Ovary (tissue), 9 donors: Measurements from ENCODE around the gene ANKRD44. TPM values are rescaled to one million over a fixed set of nuclear protein-coding genes. Genes with fewer than 3 reads are reported as not detected.

Experiments
- DNase-seq, 5 donors: peaks; one replicate each; pipeline ENCODE4 v3.0.0-alpha.2; 2019 to 2020
- H3K27ac ChIP-seq, 2 donors: fragments of 200-600 bp; one replicate each; pipeline versions ENCODE4 v1.5.1 to v1.8.0; 2019 to 2022
- H3K27me3 ChIP-seq: fragments of 200-600 bp; one replicate; pipeline ENCODE4 v1.8.0; 2022
- H3K36me3 ChIP-seq: fragments of 200-600 bp; sonication (generic); one replicate; pipeline ENCODE4 v1.5.1; 2019
- H3K4me1 ChIP-seq: one replicate; pipeline ENCODE4 v1.8.1; 2013; ENCODE audit warnings: mild to moderate bottlenecking, moderate library complexity; ENCODE audit not compliant: insufficient read depth
- H3K4me3 ChIP-seq: fragments of 200-600 bp; sonication (generic); one replicate; pipeline ENCODE4 v1.5.1; 2017
- H3K9me3 ChIP-seq, 2 donors: fragments of 200-600 bp in 1 of 2; sonication (generic) in 1 of 2; one replicate each; pipeline versions ENCODE4 v1.5.1 to v1.8.1; 2013 to 2019; ENCODE audit warnings: mild to moderate bottlenecking in 1 of 2, moderate library complexity in 1 of 2
- EP300 ChIP-seq: sonication (generic); formaldehyde crosslinking; IDR thresholded peaks from one replicate; pipeline ENCODE4 v1.6.1; 2017; ENCODE audit warnings: antibody characterized with exemption
- POLR2A ChIP-seq: fragments of 450-650 bp; IDR thresholded peaks from one replicate; pipeline ENCODE4 v1.6.1; 2017; ENCODE audit warnings: antibody characterized with exemption, mild to moderate bottlenecking, moderate library complexity
- WGBS, 3 donors: extraction: QIAGEN DNeasy Blood & Tissue Kit in 1 of 3; methylation state at CpG; one replicate each; pipeline versions ENCODE4 v1.1.5 to v1.1.7; 2013 to 2017; 5-methylcytosine and 5-hydroxymethylcytosine counted together
- intact Hi-C, 4 donors: fragments of 100-400 bp; cut with DNase I; formaldehyde crosslinking; loops; one replicate each; pipeline versions ENCODE4 v1.11.0 to v1.15.1; 2022 to 2023
- polyA plus RNA-seq, 2 donors: library from polyadenylated mRNA; stranded (reverse); fragments of 200-250 nt in 1 of 2; fragments of 350-450 nt in 1 of 2; fragmentation: Illumina TruSeq in 1 of 2; extraction: RNeasy Lipid Tissue Mini Kit (QIAGEN cat#74804) in 1 of 2; gene quantifications; one replicate each; pipeline ENCODE4 v1.2.3, GENCODE V29; 2013 to 2014
- total RNA-seq, 7 donors: library from RNA; depleted of rRNA in 2 of 7; stranded (reverse); fragments of >200 nt in 2 of 7; fragmentation: NEBNext Ultra II Directional in 3 of 7; extraction: Animal tissue kit (Norgen Biotek cat#: 25700) in 3 of 7; gene quantifications; one replicate each; pipeline versions ENCODE4 v1.1.0 to v1.2.4, GENCODE V29; 2016 to 2023
- TF ChIP-seq, protein P1 (sequence below), 3 donors: fragments of 450-650 bp in 2 of 3; fragments of 200-600 bp in 1 of 3; IDR thresholded peaks; one replicate each; pipeline versions ENCODE4 v1.5.1 to v1.8.0; 2016 to 2022; ENCODE audit warnings: antibody characterized with exemption in 3 of 3, mild to moderate bottlenecking in 1 of 3
- donor health status: DM: no; HTN: no; CAD: no; lungs with moderate emphysema.
- donor health status: DM: no; HTN: no; CAD: no.
- donor health status: Bipolar disorder and iron deficiency.
- donor health status: DM: yes; HTN: yes; CAD: no.
- donor health status: DM: no; HTN: no; CAD: no.
- donor health status: DM: yes; HTN: yes; CAD: no.

ANKRD44 gene
- total and polyA plus RNA-seq, 9 donors, result 2.6 to 60.0 (median 11.1) TPM

GRCh38 chr2:196957442-196957841, 353.1 kb downstream of the ANKRD44 start:
- Histone ChIP-seq H3K27me3 (no peaks in the 10 kb centered on the region), H3K4me1 (no peaks in the 10 kb centered on the region), H3K4me3 (no peak overlapping the region), H3K27ac (no peak overlapping the region), H3K9me3 (no peaks in the 10 kb centered on the region), H3K36me3 (no peaks in the 10 kb centered on the region)
- 90 to 93% (median 92%) methylated on average over 5 of the region's 5 CpGs for WGBS, 3 donors
- TF ChIP-seq, protein P1, sequence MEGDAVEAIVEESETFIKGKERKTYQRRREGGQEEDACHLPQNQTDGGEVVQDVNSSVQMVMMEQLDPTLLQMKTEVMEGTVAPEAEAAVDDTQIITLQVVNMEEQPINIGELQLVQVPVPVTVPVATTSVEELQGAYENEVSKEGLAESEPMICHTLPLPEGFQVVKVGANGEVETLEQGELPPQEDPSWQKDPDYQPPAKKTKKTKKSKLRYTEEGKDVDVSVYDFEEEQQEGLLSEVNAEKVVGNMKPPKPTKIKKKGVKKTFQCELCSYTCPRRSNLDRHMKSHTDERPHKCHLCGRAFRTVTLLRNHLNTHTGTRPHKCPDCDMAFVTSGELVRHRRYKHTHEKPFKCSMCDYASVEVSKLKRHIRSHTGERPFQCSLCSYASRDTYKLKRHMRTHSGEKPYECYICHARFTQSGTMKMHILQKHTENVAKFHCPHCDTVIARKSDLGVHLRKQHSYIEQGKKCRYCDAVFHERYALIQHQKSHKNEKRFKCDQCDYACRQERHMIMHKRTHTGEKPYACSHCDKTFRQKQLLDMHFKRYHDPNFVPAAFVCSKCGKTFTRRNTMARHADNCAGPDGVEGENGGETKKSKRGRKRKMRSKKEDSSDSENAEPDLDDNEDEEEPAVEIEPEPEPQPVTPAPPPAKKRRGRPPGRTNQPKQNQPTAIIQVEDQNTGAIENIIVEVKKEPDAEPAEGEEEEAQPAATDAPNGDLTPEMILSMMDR (IDR thresholded peaks at IDR 0.05), result no peak
- TF ChIP-seq POLR2A (no peak), EP300 (no peak)
- intact Hi-C loops, result no loop called here
- no peak for DNase-seq

DNA sequence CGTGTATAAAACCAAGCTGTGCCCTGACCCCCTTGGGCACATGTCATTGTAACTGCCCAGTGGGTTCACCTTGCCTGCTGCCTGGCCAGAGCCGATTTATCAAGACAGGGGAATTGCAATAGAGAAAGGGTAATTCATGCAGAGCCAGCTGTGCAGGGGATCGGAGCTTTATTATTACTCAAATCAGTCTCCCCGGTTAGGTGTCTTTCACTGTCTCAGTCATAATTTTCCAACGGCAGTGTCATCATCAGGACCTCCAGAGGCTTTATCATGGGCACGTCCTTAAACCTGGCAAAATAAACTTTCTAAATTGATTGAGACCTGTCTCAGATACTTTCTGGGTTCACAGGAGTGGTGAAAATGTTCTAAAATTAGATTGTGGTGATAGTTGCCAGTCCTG, 354.5 kb downstream of the ANKRD44 start:
- no peaks in the 10 kb centered on the region for H3K9me3 ChIP-seq
- intact Hi-C loops, result no loop called here
- no peak overlapping the region for H3K27ac ChIP-seq
- DNase-seq, result no peak
- H3K4me3 ChIP-seq, result no peak overlapping the region
- H3K36me3 ChIP-seq, result no peaks in the 10 kb centered on the region
- TF ChIP-seq, protein P1 (IDR thresholded peaks at IDR 0.05), result no peak
- no peak for TF ChIP-seq POLR2A
- no peak for TF ChIP-seq EP300
- no peaks in the 10 kb centered on the region for H3K27me3 ChIP-seq
- WGBS, 3 donors, result 69 to 77% (median 76%) methylated on average over 6 of the region's 6 CpGs
- no peaks in the 10 kb centered on the region for H3K4me1 ChIP-seq

- H3K27ac ChIP-seq, result no peak overlapping the region
- H3K36me3 ChIP-seq, result no peaks in the 10 kb centered on the region
- H3K9me3 ChIP-seq, result no peaks in the 10 kb centered on the region
- no peaks in the 10 kb centered on the region for H3K27me3 ChIP-seq
- no peaks in the 10 kb centered on the region for H3K4me1 ChIP-seq
- TF ChIP-seq EP300 (no peak), POLR2A (no peak)
- TF ChIP-seq, protein P1 (IDR thresholded peaks at IDR 0.05), result no peak
- 55 to 57% (median 57%) methylated on average over 3 of the region's 3 CpGs for WGBS, 3 donors
- H3K4me3 ChIP-seq, result no peak overlapping the region
- DNase-seq, result no peak
- intact Hi-C loops, result no loop called here
These were observed 355.5 kb downstream of the ANKRD44 start for GRCh38 chr2:196955036-196955435.

DNA sequence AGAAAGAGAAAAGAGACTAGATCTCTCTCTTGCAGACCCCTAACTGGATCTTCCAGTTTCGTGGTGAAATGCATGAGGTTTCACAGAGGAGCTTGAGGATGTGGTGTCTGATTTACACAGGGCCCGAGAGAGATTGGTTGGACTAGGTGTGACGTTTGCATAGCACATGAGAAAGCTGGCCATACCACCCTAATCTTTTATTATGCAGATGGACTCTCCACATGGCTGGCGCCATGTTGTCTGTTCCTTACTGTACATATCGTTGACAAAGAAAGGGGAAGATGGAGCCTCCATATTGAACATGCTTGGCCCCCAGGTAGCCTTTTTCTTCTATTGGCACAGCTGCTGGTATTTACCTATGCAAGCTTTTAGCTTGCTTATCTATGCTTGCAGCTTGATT, 356.6 kb downstream of the ANKRD44 start:
- no peak for DNase-seq
- H3K4me3 ChIP-seq, result no peak overlapping the region
- H3K27ac ChIP-seq, result no peak overlapping the region
- intact Hi-C loops, result no loop called here
- WGBS, 3 donors, result 91 to 97% (median 93%) methylated on average over 5 of the region's 5 CpGs
- TF ChIP-seq POLR2A (no peak), EP300 (no peak)
- TF ChIP-seq, protein P1 (IDR thresholded peaks at IDR 0.05), result no peak
- H3K9me3 ChIP-seq, result no peaks in the 10 kb centered on the region
- no peaks in the 10 kb centered on the region for H3K4me1 ChIP-seq
- H3K36me3 ChIP-seq, result no peaks in the 10 kb centered on the region
- H3K27me3 ChIP-seq, result no peaks in the 10 kb centered on the region
